Central memory CD4-positive, alpha-beta T cell (primary cell): Measurements from ENCODE around the gene PRMT9.

Experiments
- DNase-seq: peaks from one replicate; pipeline ENCODE4 v3.0.0; 2022

PRMT9 gene

DNA sequence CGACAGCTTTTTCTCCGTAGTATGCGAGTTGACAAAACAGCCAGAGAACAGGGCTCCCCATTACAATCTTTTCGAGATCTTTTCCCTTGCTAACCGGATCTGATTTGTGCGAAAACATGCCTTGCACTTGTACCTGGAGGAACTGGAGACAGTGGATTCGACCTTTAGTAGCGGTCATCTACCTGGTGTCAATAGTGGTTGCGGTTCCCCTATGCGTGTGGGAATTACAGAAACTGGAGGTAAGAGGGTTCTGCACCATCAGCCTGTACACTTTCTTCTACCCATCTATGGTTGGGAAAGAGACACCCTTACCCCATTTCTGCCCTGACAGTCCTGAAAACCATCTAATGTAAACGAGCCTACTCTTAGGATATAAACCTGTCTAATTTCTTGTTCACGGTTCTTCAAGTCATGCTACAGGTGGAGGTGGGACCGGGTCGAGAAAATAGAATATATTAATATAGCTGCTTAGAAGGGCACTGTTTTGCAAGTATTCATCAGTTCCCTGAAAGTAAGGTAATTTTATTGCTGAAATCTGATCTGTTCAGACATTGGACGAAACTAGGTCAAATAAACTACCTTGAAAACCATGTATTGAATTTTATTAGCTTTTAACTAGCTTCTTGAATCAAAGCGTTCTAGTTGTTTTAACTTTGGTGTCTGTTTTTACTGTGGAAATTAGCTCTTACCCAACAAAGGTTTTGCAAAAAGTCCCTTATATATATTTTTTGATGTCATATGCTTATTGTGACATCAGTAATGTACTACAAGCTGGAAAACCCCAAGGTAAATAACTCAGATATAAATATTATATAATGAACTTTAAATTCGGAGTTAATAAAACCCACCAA is 65.9 kb downstream of the PRMT9 start:
- peak; percentile 3 for DNase-seq

DNA sequence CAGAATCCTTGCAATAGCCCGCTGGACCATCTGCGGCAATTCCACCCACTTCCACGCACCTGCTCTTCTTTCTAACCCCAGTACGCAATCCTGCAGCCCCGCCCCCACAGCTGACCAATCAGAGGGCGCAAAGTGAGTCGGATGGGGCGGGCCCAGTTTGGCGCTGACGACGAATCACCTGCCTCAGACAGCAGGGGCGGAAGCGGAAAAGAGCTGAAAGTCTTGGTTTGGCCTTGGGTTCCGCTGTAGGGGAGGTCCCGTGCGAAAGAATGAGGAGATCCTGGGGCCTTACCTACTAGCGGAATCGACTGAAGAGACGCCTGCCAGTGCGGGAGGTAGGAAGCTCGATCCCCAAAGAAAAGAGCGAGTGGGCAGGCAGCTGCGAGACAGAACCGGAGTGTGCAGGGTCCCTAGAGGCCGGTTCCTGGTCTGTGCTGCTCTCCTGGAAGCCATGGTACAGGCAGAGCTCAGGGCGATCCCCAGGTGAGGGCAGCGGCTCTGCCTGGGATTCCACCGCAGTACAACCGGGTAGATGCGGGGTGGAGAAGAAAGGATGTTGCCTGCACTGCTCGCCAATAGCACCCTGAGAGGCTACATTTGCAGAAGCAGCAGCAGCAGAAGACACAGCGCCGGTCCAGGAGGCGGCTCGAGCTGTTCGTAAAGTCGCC is 66.7 kb downstream of the PRMT9 start, which contains the start of gene TMEM184C:
TMEM184C (plus strand) TSS at position 225 of the 668 bp plus-strand sequence. CDS start 560 bp downstream, outside the sequence.
- DNase-seq = peak; percentile 97

DNA sequence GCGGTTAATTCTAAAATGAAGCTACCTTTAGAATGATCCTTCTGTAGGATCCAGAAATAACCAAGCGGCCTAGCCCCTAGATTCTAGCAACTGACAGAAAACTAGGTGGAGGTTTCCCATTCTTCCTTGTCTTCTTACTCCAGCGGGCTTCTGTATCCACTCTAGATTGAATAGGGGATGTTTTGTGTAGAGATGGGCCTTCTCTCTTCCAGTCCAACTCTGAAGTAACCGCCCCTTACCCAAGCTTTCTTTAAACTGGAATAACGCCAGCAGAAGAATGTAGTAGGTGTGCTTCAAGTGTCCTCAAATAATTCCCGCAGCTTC is 67.2 kb downstream of the PRMT9 start:
- no peak for DNase-seq

DNA sequence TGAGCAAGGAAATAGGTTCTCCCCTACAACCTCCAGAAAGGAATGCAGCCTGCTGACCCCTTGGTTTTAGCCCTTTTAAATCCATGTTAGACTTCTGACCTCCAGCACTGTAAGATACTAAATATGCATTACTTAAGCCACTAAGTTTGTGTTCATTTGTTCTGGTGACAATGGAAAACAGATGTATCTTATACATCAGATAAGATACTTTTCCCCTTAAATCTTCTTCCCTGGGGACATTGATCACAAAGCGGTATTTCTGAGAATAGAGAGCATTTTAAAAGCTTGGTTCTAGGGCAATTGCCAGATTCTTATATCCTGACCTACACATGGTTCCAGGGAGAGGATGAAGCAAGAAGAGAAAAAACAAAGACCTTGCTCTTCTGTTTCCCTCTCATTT is 73.3 kb downstream of the PRMT9 start:
- DNase-seq = no peak

DNA sequence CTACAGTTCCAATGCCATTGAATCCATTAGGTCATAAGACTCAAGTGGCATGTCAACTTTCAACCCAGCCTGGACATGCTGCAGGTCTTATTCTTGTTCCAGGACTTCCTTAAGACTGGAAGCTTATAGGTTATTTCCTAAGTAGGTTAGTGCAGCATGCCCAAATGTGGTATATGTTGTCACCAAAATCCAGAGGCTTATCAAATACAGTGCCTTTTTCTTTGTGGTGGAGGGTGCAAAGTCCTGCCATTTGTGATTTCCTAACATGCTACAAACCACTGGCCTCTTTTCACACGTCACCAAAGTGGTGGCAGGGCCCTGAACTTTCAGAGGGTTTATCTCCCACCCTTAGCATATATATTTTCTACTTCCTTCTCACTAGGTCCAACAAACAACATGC is 76.5 kb downstream of the PRMT9 start:
- no peak for DNase-seq

DNA sequence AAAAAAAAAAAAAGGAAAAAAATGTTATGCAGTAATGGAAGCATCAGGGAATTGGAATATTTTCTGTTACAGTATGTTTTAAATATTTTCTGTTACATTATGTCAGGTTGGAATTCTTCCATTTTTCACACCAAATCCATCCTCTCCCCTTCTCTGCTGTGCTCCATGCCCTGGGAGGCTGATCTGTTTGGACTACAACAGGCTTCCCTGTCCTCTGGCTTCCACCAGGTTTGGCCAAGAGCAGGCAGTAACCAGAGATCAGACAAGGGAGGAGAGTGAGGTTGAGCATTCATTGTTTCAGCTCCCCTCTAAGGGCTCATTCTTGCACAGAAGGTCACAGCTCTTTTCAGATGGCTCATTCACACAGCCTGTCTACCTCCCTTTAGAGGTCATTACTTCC is 78.5 kb downstream of the PRMT9 start:
- no peak for DNase-seq

DNA sequence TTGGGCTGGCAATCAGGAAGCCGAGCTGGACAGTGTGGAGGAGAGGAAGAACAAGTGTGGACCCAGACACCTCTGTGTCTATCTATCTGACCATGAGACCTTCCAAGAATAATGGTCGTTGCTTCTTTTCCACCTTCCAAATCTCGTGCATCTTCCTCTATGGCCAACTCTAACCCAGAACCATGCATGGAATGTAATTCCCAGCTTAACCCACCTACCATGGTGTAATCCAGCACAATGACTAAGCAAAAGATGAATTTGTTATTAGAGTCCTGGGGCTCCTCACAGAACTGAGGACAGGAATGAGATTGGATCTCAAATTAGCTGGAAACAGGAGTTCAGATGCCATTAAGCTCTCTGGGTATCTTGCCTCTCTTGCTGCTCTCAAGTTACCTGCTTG is 84.2 kb downstream of the PRMT9 start:
- DNase-seq = no peak

DNA sequence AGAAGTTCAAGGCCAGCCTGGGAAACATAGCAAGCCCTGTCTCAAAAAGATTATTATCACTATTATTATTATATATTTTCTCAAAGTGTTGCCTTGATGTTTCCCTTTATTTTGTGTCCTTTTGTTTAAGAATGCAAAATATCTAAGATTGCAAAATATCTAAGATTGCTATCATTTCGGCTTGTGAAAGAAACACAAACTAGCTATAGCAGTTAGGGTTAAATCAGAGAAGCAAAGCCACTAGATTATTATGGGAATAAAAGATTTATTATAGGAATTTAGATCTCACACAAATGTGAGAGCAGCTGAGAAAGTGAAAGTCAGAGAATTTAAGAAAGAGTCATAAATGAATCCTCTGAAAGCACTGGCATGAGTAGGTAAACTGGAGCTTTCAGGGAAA is 84.8 kb downstream of the PRMT9 start:
- no peak for DNase-seq

DNA sequence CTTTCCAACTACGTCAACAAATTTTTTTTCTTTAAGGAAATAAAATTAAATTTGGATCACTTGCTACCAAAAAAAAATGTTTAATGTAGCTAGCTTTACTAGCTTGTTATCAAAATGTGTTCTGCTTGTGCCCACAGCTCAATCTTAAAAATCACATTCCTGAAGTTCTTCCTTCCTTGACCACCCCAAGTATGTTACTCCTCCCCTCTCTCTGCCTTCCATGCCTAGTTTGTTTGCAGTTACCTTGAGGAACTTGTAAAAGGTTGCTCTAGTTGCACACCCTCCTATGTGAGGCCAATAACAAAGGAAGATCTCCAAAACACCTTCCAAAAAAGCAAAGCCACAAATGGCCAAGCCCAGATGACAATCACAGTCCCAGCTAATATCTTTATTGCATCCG is 86.4 kb downstream of the PRMT9 start:
- DNase-seq = no peak

DNA sequence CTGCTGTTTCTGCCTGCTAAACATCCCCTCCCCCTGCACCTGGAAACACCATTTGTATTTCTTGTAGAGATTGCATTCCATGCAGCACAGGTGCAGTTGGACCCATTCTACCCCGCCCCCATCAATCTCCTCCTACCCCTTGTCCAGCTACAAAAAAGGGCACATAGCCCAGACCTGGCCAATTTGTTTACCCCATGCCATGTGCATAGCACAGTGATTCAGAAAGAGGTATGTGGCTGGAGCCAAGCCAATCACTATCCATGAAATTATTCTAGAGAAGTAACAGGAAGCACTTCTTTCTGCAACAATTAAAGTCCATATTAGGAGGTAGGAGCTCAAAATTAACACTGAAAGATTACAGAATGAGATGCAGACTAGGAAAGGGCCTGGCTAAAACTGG is 87.0 kb downstream of the PRMT9 start:
- DNase-seq = no peak

DNA sequence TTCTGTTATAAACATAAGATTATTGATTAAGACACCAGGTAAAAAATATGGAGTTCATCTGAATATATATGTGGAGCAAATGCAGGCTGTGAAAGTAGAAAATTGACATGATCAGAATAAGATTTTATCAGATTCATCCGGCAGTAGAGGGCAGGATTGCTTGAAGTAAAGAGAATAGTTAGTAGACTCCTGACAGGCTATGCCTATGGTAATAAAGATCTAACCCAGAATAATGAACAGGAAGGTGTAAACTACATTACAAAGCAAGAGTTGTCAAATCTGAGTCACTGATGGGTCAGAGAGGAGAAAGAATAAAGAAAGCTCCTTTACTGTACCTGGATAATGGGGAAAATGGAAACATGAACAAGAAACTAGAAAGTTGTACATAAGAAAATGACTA is 87.6 kb downstream of the PRMT9 start:
- DNase-seq = no peak

DNA sequence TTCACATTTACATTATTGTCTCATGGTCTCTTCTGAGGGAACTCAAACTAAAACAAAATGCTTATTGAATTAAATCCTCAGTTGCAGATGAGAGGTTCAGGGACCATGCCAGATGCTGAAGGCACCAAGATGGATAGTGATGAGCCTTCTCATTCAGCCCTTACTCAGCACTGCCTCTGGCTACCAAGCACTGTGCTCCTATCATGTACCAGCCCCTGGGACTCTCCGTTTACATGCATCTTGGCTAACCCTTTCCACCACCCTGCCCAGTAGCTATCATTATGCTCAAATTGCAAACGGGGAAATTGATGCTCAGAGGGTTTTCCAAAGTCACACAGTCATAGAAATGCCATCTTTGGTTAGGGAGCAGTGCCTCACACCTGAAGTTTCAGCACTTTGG is 89.4 kb downstream of the PRMT9 start:
- DNase-seq = no peak

DNA sequence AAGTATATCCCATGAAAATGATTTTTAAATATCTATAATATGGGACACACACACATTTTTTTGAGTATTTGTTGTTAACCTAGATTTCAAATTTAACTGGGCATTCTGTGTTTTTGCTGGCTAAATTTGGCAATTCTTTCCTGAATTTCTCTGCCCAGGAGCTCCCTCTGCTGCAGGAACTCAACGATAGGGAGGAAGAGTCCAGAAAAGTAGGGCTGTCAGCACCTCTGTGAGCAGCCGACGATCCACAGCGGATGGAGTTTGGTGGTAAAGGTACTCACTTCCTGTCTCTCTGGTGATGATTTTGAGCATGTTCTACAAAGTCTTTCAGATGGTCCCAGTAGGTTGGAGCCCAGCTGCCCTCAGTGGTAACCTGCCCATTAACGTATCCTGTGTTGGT is 89.9 kb downstream of the PRMT9 start:
- DNase-seq = no peak

DNA sequence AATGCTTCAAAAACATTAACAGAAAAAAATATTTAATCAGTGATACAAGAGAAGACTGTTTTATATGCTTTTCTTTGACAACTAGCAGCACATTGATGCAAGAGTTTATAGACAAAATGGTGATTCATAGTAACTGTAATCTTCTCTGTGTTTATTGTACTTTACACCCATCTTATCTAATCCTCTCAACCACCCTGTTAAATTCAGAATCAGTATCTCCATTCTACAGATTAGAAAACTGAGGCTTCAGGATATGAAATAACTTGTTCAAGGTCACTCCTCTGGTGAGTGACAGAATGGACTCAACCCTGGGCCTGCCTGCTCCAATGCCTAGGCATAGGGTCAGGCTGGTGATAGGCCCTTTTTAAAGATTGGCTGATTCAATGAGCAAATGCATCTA is 92.9 kb downstream of the PRMT9 start:
- DNase-seq = no peak

DNA sequence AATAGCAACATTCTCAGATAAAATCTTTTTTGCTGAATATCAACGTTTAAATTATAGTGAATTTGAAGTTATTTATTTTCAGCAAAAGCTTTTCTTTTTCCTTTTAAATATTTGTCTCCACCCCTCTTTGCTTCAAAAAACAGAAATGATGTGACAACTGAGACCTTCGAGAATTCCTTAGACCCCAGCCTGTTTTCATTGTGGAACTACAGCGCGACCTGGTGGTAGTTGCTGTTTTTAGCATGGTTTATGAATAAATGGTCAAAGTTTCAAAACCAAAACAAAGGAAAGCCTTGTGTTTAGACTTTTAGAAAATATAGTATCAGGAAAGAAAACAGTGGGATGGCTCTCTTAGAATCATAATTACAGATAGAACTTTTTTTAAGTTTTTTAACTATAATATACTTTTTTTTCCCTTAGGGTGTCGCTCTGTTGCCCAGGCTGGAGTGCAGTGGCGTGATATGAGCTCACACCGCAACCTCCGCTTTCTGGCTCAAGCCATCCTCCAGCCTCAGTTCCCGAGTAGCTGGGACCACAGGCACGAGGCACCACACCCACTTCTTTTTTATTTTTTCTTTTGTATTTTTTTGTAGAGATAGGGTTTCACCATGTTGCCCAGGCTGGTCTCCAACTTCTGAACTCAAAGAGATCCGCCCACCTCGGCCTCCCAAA is 93.6 kb downstream of the PRMT9 start:
- DNase-seq = no peak

DNA sequence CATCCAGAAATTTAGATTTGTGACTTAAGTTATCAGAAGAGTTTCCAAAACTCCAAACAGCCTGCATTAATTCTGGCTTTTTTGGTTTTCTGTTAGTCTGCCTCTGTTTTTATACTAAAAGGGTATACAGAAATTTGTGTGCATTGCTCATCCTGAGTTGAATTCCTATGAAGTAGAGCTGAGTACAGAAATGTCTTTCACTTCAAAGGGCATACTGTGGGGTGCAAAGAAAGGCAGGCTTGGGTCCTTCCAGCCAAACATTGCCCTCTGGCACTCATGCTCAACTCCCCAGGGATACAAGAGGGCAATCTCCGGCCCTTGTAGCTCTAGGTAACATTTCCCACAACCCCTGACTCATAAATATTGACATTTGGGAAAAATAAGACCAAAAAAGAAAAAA is 94.4 kb downstream of the PRMT9 start:
- no peak for DNase-seq
